ENCODE results near the gene GNAQ. TPM values are rescaled to one million over a fixed set of nuclear protein-coding genes. Genes with fewer than 3 reads are reported as not detected.
A peak's percentile ranks its signal among the peaks of the same experiment; 100 is the strongest.
"Not testable (repeated sequence)": the region's sequence is repeated elsewhere in the genome, so short reads cannot be mapped to it uniquely, and the experiment has no call there.

GNAQ gene
- total RNA-seq, 1 experiment from 2014 or later: 34.1 TPM

DNA sequence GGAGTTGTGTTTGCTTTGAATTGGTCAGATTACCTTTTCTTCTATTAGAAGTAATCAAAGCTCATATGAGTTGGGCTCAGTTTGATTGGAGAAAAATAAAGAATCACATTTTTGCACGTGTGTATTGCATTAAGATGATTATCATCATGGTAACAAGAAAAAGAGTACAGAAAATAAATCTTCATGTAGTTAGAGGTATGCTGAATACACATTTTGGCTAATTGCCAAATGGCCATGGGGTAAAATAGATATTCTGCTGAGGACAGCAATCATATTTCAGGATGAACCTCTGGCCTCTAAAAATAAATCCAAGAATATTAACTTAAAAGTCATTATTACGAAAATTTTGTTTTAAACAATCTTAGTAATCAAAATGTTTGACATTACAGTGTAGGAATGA, 38.9 kb upstream of the GNAQ start:
- CTCF ChIA-PET: interaction anchor here (0.5 kb wide), 1 partner anchor 252 kb away, joined by 7 read pairs; no protein-coding TSS in a partner anchor
- Mint-ChIP-seq H3K9me3 (ENCODE audit: low read depth, unreplicated experiment) (peaks cover 6% of the 10 kb centered on the region), H3K27me3 (ENCODE audit: unreplicated experiment) (peaks cover 35% of the 10 kb centered on the region), H3K4me3 (ENCODE audit: low read depth, unreplicated experiment) (no peak overlapping the region), H3K4me1 (ENCODE audit: low read depth, unreplicated experiment) (no peaks in the 10 kb centered on the region), H3K36me3 (ENCODE audit: insufficient read depth, unreplicated experiment) (no peaks in the 10 kb centered on the region), H3K27ac (ENCODE audit: unreplicated experiment) (no peak overlapping the region)
- TF ChIP-seq, protein P1, sequence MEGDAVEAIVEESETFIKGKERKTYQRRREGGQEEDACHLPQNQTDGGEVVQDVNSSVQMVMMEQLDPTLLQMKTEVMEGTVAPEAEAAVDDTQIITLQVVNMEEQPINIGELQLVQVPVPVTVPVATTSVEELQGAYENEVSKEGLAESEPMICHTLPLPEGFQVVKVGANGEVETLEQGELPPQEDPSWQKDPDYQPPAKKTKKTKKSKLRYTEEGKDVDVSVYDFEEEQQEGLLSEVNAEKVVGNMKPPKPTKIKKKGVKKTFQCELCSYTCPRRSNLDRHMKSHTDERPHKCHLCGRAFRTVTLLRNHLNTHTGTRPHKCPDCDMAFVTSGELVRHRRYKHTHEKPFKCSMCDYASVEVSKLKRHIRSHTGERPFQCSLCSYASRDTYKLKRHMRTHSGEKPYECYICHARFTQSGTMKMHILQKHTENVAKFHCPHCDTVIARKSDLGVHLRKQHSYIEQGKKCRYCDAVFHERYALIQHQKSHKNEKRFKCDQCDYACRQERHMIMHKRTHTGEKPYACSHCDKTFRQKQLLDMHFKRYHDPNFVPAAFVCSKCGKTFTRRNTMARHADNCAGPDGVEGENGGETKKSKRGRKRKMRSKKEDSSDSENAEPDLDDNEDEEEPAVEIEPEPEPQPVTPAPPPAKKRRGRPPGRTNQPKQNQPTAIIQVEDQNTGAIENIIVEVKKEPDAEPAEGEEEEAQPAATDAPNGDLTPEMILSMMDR (IDR thresholded peaks at IDR 0.05; ENCODE audit: unreplicated experiment): no peak
- intact Hi-C loops (cut with micrococcal nuclease; ENCODE audit: unreplicated experiment): no loop called here
- no peak for DNase-seq
- BruUV-seq (replicated peaks): no TSS peak

DNA sequence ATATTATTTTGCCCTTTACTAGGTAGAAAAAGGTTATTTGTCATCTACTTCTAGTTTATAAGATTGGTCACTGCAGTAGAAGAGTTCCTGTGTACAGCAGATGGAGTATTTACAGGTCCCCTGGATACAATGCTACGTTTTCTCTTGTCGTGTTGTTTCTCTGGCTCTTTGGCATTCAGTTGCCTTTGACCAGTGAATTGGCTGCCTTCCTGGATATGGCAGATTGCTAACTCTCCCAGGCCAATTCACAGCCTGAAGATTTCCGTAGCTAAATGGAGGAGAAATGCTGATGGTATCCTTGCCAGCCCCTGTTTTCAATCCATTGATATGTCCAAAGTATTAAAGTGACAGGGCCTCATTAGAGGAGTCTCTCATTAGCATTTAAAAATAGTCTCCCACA, 32.5 kb upstream of the GNAQ start:
- no TSS peak for BruUV-seq (replicated peaks)
- H3K4me3 Mint-ChIP-seq (ENCODE audit: low read depth, unreplicated experiment): no peak overlapping the region
- intact Hi-C loops (cut with micrococcal nuclease; ENCODE audit: unreplicated experiment): no loop called here

DNA sequence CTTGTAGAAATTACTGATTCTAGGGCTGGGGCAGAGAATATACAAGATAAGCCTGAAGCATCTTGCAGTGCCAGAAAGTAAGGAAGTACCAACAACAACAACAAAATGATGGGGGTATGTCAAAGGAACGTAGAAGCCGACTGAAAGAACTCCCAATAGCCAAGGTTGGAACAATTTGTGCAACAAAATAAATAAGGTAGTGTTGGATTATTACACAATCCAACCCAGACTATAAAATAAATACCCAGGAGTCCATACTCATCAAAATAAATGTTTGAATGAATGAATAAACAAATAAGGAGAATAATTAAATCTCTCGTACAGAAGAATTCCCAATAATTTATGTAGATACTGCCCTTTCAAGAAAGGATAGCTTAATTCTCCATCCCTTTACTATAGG, 31.1 kb upstream of the GNAQ start:
- H3K9me3 Mint-ChIP-seq (ENCODE audit: low read depth, unreplicated experiment): peaks cover 10% of the 10 kb centered on the region
- TF ChIP-seq, protein P1 (IDR thresholded peaks at IDR 0.05; ENCODE audit: unreplicated experiment): no peak

More for the DNA sequence above, 32.5 kb upstream of the GNAQ start:
- TF ChIP-seq, protein P1 (IDR thresholded peaks at IDR 0.05; ENCODE audit: unreplicated experiment): no peak
- H3K9me3 Mint-ChIP-seq (ENCODE audit: low read depth, unreplicated experiment): peaks cover 10% of the 10 kb centered on the region
- no peak overlapping the region for H3K27ac Mint-ChIP-seq (ENCODE audit: unreplicated experiment)
- DNase-seq: no peak
- no peaks in the 10 kb centered on the region for H3K36me3 Mint-ChIP-seq (ENCODE audit: insufficient read depth, unreplicated experiment)
- peaks cover 16% of the 10 kb centered on the region for H3K27me3 Mint-ChIP-seq (ENCODE audit: unreplicated experiment)
- no peaks in the 10 kb centered on the region for H3K4me1 Mint-ChIP-seq (ENCODE audit: low read depth, unreplicated experiment)
- CTCF ChIA-PET: no interaction called here

DNA sequence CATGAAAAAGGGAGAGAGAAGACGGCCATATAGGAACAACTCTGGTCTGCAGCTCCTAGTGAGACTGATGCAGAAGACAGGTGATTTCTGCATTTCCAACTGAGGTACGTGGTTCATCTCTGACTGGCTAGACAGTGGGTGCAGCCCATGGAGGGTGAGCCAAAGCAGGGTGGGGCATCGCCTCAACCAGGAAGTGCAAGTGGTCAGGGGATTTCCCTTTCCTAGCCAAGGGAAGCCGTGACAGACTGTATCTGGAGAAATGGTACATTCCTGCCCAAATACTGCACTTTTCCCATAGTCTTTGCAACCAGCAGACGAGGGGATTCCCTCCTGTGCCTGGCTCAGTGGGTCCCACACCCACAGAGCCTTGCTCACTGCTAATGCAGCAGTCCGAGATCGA, 22.6 kb upstream of the GNAQ start:
- DNase-seq: peak; percentile 32
- H3K27ac Mint-ChIP-seq (ENCODE audit: unreplicated experiment); intact Hi-C loops (cut with micrococcal nuclease; ENCODE audit: unreplicated experiment); CTCF ChIA-PET; H3K9me3 Mint-ChIP-seq (ENCODE audit: low read depth, unreplicated experiment); BruUV-seq (replicated peaks); H3K4me3 Mint-ChIP-seq (ENCODE audit: low read depth, unreplicated experiment); H3K36me3 Mint-ChIP-seq (ENCODE audit: insufficient read depth, unreplicated experiment); H3K4me1 Mint-ChIP-seq (ENCODE audit: low read depth, unreplicated experiment): not testable (repeated sequence)
- peaks cover 29% of the 10 kb centered on the region for H3K27me3 Mint-ChIP-seq (ENCODE audit: unreplicated experiment)

More for the DNA sequence above, 31.1 kb upstream of the GNAQ start:
- BruUV-seq (replicated peaks): no TSS peak
- Mint-ChIP-seq H3K4me1 (ENCODE audit: low read depth, unreplicated experiment) (no peaks in the 10 kb centered on the region), H3K27ac (ENCODE audit: unreplicated experiment) (no peak overlapping the region), H3K36me3 (ENCODE audit: insufficient read depth, unreplicated experiment) (no peaks in the 10 kb centered on the region), H3K4me3 (ENCODE audit: low read depth, unreplicated experiment) (no peak overlapping the region), H3K27me3 (ENCODE audit: unreplicated experiment) (peaks cover 13% of the 10 kb centered on the region)
- DNase-seq: no peak
- CTCF ChIA-PET: no interaction called here
- intact Hi-C loops (cut with micrococcal nuclease; ENCODE audit: unreplicated experiment): no loop called here

DNA sequence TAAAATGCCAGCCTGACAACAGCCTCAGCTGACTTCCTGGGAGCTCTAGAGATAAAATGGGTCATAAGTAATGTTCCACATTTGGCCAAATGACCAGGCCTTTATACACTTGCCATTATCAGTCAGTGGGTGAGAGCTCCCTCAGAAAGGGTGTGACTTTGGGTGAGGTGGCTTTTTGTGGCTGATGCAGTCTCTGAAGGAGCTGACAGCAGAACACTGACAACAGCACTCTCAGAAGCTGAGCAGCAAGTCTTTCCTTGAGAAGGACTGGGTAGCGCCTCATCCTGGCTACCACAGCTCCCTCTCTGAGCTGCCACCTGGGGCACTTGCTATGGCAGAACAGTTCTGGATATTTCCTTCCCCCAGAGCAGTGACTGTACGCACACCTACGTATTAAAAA, 22.0 kb upstream of the GNAQ start:
- CTCF ChIA-PET: no interaction called here
- H3K4me3 Mint-ChIP-seq (ENCODE audit: low read depth, unreplicated experiment): no peak overlapping the region
- peaks cover 29% of the 10 kb centered on the region for H3K27me3 Mint-ChIP-seq (ENCODE audit: unreplicated experiment)
- TF ChIP-seq, protein P1 (IDR thresholded peaks at IDR 0.05; ENCODE audit: unreplicated experiment): no peak
- intact Hi-C loops (cut with micrococcal nuclease; ENCODE audit: unreplicated experiment): no loop called here
- H3K9me3 Mint-ChIP-seq (ENCODE audit: low read depth, unreplicated experiment): peaks cover 3% of the 10 kb centered on the region
- no peak for DNase-seq
- no TSS peak for BruUV-seq (replicated peaks)
- H3K4me1 Mint-ChIP-seq (ENCODE audit: low read depth, unreplicated experiment): peaks cover 8% of the 10 kb centered on the region
- H3K36me3 Mint-ChIP-seq (ENCODE audit: insufficient read depth, unreplicated experiment): no peaks in the 10 kb centered on the region
- H3K27ac Mint-ChIP-seq (ENCODE audit: unreplicated experiment): no peak overlapping the region
